Measurements from ENCODE around the gene GNG12.

DNA sequence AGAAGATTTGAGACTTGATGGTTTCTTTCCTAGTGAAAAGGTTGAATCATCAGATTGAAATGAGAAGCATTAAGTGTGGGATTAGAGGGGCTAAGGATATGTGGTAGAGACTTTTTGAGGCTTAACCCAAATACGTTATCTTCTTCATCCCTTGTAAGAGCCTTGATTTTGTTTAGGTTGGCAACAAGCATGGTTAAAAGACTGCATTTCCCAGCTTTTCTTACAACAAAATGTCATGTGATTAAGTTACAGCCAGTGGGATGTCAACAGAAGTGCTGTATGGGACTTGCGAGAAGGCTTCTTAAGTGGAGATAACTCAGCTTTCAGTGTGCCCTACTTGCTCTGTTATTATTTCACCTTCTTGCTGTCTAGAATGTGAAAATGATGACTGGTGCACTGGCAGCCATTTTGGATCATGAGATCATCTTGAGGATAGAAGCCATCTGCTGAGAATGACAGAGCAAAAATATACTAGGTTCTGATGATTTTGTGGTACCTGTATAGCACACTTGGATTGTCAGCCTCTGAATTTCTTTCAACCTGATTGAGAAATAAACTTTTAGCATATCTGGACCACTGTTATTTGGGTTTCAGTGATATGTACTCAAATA lies 41.3 kb upstream of the GNG12 start:
- TF ChIP-seq, protein P1, sequence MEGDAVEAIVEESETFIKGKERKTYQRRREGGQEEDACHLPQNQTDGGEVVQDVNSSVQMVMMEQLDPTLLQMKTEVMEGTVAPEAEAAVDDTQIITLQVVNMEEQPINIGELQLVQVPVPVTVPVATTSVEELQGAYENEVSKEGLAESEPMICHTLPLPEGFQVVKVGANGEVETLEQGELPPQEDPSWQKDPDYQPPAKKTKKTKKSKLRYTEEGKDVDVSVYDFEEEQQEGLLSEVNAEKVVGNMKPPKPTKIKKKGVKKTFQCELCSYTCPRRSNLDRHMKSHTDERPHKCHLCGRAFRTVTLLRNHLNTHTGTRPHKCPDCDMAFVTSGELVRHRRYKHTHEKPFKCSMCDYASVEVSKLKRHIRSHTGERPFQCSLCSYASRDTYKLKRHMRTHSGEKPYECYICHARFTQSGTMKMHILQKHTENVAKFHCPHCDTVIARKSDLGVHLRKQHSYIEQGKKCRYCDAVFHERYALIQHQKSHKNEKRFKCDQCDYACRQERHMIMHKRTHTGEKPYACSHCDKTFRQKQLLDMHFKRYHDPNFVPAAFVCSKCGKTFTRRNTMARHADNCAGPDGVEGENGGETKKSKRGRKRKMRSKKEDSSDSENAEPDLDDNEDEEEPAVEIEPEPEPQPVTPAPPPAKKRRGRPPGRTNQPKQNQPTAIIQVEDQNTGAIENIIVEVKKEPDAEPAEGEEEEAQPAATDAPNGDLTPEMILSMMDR (IDR thresholded peaks at IDR 0.05; ENCODE audit: insufficient read depth, low read length, poor library complexity, severe bottlenecking): no peak
- no peak for TF ChIP-seq EZH2phosphoT487 (conservative IDR thresholded peaks at IDR 0.05; ENCODE audit: low read length)

Measured in SU-DHL-6 (cell line).